ENCODE data around the gene ITGB3.

DNA sequence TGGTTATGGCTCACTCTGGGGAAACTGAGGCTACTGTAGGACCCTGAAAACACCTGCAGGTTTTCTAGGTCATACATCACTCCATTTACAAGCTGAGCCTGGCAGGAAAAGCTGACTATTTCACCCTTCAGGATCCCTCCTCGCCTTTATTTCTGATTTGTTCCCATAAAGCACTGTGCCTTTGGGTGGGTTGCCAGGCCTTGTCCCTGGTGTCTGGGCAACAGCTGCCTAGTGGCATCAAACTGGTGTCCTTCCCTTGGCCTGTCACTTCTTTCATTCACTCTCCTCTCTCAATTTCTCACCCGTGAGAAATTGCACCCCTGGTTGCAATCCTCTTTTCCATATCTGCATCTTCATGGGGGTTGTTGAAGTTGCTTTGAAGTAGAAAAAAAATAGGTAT lies 42.8 kb upstream of the ITGB3 start:
- TF ChIP-seq CTCF (IDR thresholded peaks at IDR 0.05) (no peak), POLR2A (IDR thresholded peaks at IDR 0.05) (no peak)

All from thyroid gland (tissue), 4 donors.